HCT116 (cell line): ENCODE results near the gene DGCR6. TPM values are rescaled to one million over a fixed set of nuclear protein-coding genes. Genes with fewer than 3 reads are reported as not detected.
"Not testable (repeated sequence)": the region's sequence is repeated elsewhere in the genome, so short reads cannot be mapped to it uniquely, and the experiment has no call there.

Experiments
- ATAC-seq: fragments of 200-7000 bp; cut with Tn5 transposase; 2 replicates; pipeline ENCODE4 v1.9.1; 2020; ENCODE audit warnings: mild to moderate bottlenecking, moderate library complexity
- BruUV-seq: library from RNA; stranded (reverse); fragments of 400-500 nt; replicated peaks from 2 replicates; lab custom pipeline; 2021; lab: Mats Ljungman, UMichigan
- CTCF ChIA-PET: fragments of 300-600 bp; sonication (Branson Sonifier 250); formaldehyde crosslinking; loops from one replicate; lab custom pipeline; 2021; ENCODE audit warnings: antibody characterized with exemption; lab: Charles Lee
- POLR2A ChIA-PET: fragments of 300-600, 350-600 bp; sonication (Branson Sonifier 250); formaldehyde crosslinking; loops from one replicate; lab custom pipeline; 2021; ENCODE audit warnings: antibody characterized with exemption; lab: Charles Lee
- RAD21 ChIA-PET, 2 experiments: fragments of 300-600 bp; sonication (Branson Sonifier 250); formaldehyde crosslinking; loops; one replicate each; lab custom pipeline; 2023; ENCODE audit warnings: low total read pairs in 2 of 2; ENCODE audit not compliant: uncharacterized antibody in 2 of 2, unreplicated experiment in 2 of 2, low non-redundant PET in 1 of 2; lab: Charles Lee
- DNase-seq: peaks from one replicate; pipeline ENCODE4 v3.0.0-alpha.2; 2010; ENCODE audit warnings: low read depth, low spot score
- H2AFZ ChIP-seq: fragments of 200-600 bp; shearing (Covaris generic), sonication (generic); 2 replicates; pipeline ENCODE4 v1.6.1; 2017; ENCODE audit warnings: low read depth, mixed run types, mixed read lengths, antibody characterized with exemption, low read length; ENCODE audit not compliant: poor library complexity, severe bottlenecking
- H3K27ac ChIP-seq: 2 replicates; pipeline ENCODE4 v1.5.1; 2012; ENCODE audit warnings: low read depth, low read length
- H3K27me3 ChIP-seq: fragments of 200-600 bp; sonication (generic); 2 replicates; pipeline ENCODE4 v1.6.1; 2016; ENCODE audit warnings: mixed run types, low read length, mixed read lengths; ENCODE audit not compliant: insufficient read depth
- H3K36me3 ChIP-seq, 2 experiments: fragments of 200-500 bp in 1 of 2; fragments of 200-600 bp in 1 of 2; sonication (Bioruptor generic) in 1 of 2; sonication (generic) in 1 of 2; 2 replicates each; pipeline versions ENCODE4 v1.5.1 to v1.6.1; 2014 to 2016; ENCODE audit warnings: low read length in 2 of 2, inconsistent platforms in 1 of 2, mixed read lengths in 1 of 2, mixed run types in 1 of 2; ENCODE audit not compliant: insufficient read depth in 2 of 2, control insufficient read depth in 1 of 2
- H3K4me1 ChIP-seq, 2 experiments: fragments of 200-600 bp in 1 of 2; sonication (generic) in 1 of 2; 2 replicates each; pipeline versions ENCODE4 v1.5.1 to v1.6.1; 2012 to 2017; ENCODE audit warnings: low read length in 2 of 2, inconsistent platforms in 1 of 2, mild to moderate bottlenecking in 1 of 2, mixed read lengths in 1 of 2, mixed run types in 1 of 2, moderate library complexity in 1 of 2; ENCODE audit not compliant: insufficient read depth in 2 of 2, control insufficient read depth in 1 of 2
- H3K4me2 ChIP-seq: fragments of 200-600 bp; sonication (generic); 2 replicates; pipeline ENCODE4 v1.6.1; 2017; ENCODE audit warnings: mixed run types, low read length, mixed read lengths
- H3K4me3 ChIP-seq, 2 experiments: fragments of 200-600 bp in 1 of 2; sonication (generic) in 1 of 2; replicated peaks in 1 of 2; 2 replicates each; pipeline ENCODE4 v1.5.1; 2011 to 2016; ENCODE audit warnings: low read length in 2 of 2, control low read depth in 1 of 2, low read depth in 1 of 2, mild to moderate bottlenecking in 1 of 2, mixed read lengths in 1 of 2, mixed run types in 1 of 2
- H3K79me2 ChIP-seq: fragments of 200-600 bp; sonication (generic); 2 replicates; pipeline ENCODE4 v1.6.1; 2017; ENCODE audit warnings: mild to moderate bottlenecking, mixed run types, low read length, moderate library complexity, mixed read lengths; ENCODE audit not compliant: insufficient read depth
- H3K9ac ChIP-seq: fragments of 200-600 bp; sonication (generic); 2 replicates; pipeline ENCODE4 v1.6.1; 2016; ENCODE audit warnings: low read length, mixed read lengths
- H3K9me2 ChIP-seq: fragments of 200-600 bp; sonication (generic), shearing (Covaris generic); 2 replicates; pipeline ENCODE4 v1.6.1; 2017; ENCODE audit warnings: mixed run types, mild to moderate bottlenecking, moderate library complexity; ENCODE audit not compliant: insufficient read depth
- H3K9me3 ChIP-seq, 2 experiments: fragments of 200-500 bp in 1 of 2; fragments of 200-600 bp in 1 of 2; sonication (Bioruptor generic) in 1 of 2; sonication (generic) in 1 of 2; 2 replicates each; pipeline ENCODE4 v1.6.1; 2014 to 2017; ENCODE audit warnings: low read length in 2 of 2, mixed read lengths in 2 of 2, inconsistent platforms in 1 of 2, low read depth in 1 of 2, mild to moderate bottlenecking in 1 of 2, mixed run types in 1 of 2, moderate library complexity in 1 of 2; ENCODE audit not compliant: control insufficient read depth in 1 of 2, insufficient read depth in 1 of 2
- H4K20me1 ChIP-seq: fragments of 200-600 bp; sonication (generic), shearing (Covaris generic); 2 replicates; pipeline ENCODE4 v1.6.1; 2017; ENCODE audit warnings: mixed run types, mild to moderate bottlenecking, moderate library complexity; ENCODE audit not compliant: insufficient read depth
- JUND ChIP-seq: IDR thresholded peaks from 2 replicates; pipeline ENCODE4 v1.6.1; 2012
- MAX ChIP-seq: IDR thresholded peaks from 2 replicates; pipeline ENCODE4 v1.6.1; 2012
- SP1 ChIP-seq: IDR thresholded peaks from 2 replicates; pipeline ENCODE4 v1.6.1; 2012; ENCODE audit warnings: low read depth
- ZNF274 ChIP-seq: fragments of 200-500 bp; sonication (Bioruptor generic); IDR thresholded peaks from 2 replicates; pipeline ENCODE4 v1.6.1; 2014; ENCODE audit warnings: mild to moderate bottlenecking, low read depth, low read length, inconsistent platforms
- intact Hi-C: fragments of 100-400 bp; cut with micrococcal nuclease; formaldehyde crosslinking; loops from 2 replicates; pipeline ENCODE4 v1.10.0; 2022
- total RNA-seq: library from RNA; stranded (reverse); gene quantifications from one replicate; pipeline ENCODE4 v1.2.1, GENCODE V29; 2021; ENCODE audit not compliant: unreplicated experiment

The DGCR6 gene
- total RNA-seq, 1 experiment from 2014 or later: 4.6 TPM

- ATAC-seq (no peak), DNase-seq (no peak)
- H3K4me3 ChIP-seq: no peak overlapping the region
- BruUV-seq: no TSS peak
- no peak overlapping the region for H2AFZ ChIP-seq
- H3K9ac ChIP-seq: no peak overlapping the region
- no peaks in the 10 kb centered on the region for H3K36me3 ChIP-seq
- intact Hi-C loops: no loop called here
- no peaks in the 10 kb centered on the region for H3K9me3 ChIP-seq
- H3K27me3 ChIP-seq: no peaks in the 10 kb centered on the region
- no peaks in the 10 kb centered on the region for H3K9me2 ChIP-seq
- no peaks in the 10 kb centered on the region for H3K79me2 ChIP-seq
- TF ChIP-seq JUND: no peak
- no peak for TF ChIP-seq MAX
- no peak for TF ChIP-seq ZNF274
- no peak for TF ChIP-seq SP1
- H3K27ac ChIP-seq: no peak overlapping the region
- ChIA-PET POLR2A (no interaction called here), CTCF (no interaction called here), RAD21 (interaction anchor here in 1 of 2 experiments (1.5 kb wide), 1 partner anchor 677 kb away, joined by 5 read pairs; no protein-coding TSS in a partner anchor)
- no peaks in the 10 kb centered on the region for H3K4me1 ChIP-seq
- H4K20me1 ChIP-seq: no peaks in the 10 kb centered on the region
- H3K4me2 ChIP-seq: no peak overlapping the region
Observed at GRCh38 chr22:18952022-18952421, 45.9 kb downstream of the DGCR6 start.

GRCh38 chr22:18953128-18953527 lies 47.0 kb downstream of the DGCR6 start:
- H3K4me2 ChIP-seq, intact Hi-C loops: not testable (repeated sequence)

More at GRCh38 chr22:18953128-18953527, 47.0 kb downstream of the DGCR6 start:
- CTCF ChIA-PET: interaction anchor here (0.7 kb wide), 1 partner anchor 521 kb away, joined by 3 read pairs; no protein-coding TSS in a partner anchor
- RAD21 ChIA-PET, H3K4me1 ChIP-seq, H3K36me3 ChIP-seq, H3K79me2 ChIP-seq, H2AFZ ChIP-seq, BruUV-seq, H4K20me1 ChIP-seq, H3K27me3 ChIP-seq, POLR2A ChIA-PET, H3K27ac ChIP-seq, ATAC-seq, H3K9me2 ChIP-seq, H3K9ac ChIP-seq, H3K4me3 ChIP-seq, DNase-seq, H3K9me3 ChIP-seq: not testable (repeated sequence)
